Measurements from ENCODE around the gene ST6GALNAC2.
"Not testable (repeated sequence)": the region's sequence is repeated elsewhere in the genome, so short reads cannot be mapped to it uniquely, and the experiment has no call there.

Gene ST6GALNAC2

DNA sequence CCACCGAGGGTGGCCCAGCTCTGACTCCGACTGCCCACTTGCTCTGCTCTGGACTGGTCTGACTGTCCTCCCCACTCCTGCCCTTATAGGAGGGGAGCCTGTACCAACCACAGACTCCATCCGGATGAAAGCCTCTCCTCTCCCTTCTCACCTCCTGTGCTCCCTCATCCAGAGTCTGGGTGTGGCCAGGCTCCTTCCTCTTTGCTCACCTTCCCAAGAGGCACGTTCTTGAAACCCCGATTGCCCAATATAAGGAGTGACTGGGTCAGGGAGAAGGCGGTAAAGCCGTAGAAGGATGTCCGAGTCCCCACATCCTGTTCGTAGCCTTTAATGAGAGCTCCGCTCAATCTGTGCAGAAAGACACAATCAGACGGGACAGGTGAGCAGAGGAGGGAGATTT, 40.8 kb upstream of the ST6GALNAC2 start:
- DNase-seq (ENCODE audit: low spot score): no peak
- in situ Hi-C loops (cut with MboI; ENCODE audit: low pct_unique_long_range_greater_than_20kb, low sequenced_read_pairs, unreplicated experiment): no loop called here
- TF ChIP-seq, protein P1, sequence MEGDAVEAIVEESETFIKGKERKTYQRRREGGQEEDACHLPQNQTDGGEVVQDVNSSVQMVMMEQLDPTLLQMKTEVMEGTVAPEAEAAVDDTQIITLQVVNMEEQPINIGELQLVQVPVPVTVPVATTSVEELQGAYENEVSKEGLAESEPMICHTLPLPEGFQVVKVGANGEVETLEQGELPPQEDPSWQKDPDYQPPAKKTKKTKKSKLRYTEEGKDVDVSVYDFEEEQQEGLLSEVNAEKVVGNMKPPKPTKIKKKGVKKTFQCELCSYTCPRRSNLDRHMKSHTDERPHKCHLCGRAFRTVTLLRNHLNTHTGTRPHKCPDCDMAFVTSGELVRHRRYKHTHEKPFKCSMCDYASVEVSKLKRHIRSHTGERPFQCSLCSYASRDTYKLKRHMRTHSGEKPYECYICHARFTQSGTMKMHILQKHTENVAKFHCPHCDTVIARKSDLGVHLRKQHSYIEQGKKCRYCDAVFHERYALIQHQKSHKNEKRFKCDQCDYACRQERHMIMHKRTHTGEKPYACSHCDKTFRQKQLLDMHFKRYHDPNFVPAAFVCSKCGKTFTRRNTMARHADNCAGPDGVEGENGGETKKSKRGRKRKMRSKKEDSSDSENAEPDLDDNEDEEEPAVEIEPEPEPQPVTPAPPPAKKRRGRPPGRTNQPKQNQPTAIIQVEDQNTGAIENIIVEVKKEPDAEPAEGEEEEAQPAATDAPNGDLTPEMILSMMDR (IDR thresholded peaks at IDR 0.05; ENCODE audit: extremely low read depth, insufficient read depth, missing control alignments): no peak

DNA sequence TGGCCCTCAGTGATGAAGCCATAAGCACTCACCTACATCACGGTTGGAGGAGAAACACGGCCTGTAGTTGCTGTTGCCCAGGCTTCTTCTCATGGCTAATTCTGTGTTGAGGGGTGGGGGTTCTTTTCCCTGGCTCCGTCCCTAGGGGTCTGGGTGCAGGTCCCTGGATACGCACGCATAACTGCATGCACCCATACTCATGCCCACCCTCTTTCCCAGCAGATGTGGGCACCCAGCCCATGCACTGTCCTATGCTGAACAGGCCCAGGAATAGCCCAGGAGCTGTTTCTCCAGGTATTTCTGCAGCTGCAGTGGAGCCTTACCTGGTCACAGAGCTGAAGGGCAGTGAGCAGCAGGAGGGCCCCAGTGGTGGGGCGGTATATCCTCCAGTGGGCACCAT, 39.8 kb upstream of the ST6GALNAC2 start:
- no peak for DNase-seq (ENCODE audit: low spot score)

DNA sequence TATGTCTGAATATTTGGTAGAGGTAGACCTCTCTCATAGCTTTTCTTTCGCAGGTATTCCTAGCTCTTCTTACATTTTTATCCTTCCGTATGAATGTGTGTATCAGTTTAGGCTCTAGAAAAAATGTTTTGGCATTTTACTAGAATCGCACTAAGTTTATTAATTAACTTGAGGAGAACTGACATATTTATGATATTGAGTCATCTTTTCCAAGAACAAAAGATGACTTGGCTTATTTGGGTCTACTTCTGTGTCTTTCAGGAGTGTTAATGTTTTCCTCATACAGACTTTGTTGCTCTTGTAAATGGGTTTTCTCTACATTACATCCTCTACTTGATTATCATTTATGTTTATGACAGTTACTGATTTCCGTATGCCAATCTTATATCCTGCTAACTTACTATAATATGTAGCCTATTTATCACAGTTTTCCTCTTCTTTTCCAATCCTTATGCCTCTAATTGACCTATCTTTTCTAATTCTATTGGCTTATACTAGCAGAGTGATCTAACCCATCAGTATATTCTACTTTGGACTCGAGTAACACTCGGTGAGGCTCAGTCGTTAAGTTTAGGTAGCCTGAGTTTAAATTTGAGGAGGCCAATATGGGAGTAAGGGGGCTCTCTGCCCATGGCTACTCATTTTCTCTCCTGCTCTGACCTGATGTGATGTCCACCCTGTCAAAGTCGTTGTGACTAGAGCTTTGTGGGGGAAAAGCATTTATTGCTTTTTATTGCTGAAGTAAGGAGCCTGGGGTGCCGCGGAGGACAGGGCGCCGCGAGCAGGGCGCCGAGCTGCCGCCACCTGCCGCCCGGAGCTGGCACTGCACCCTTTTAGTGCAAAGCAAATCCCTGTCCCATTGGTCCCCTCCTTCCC, 37.8 kb upstream of the ST6GALNAC2 start:
- TF ChIP-seq, protein P1 (IDR thresholded peaks at IDR 0.05; ENCODE audit: extremely low read depth, insufficient read depth, missing control alignments): peak; percentile 98
- DNase-seq (ENCODE audit: low spot score): peak; percentile 87
- in situ Hi-C loops (cut with MboI; ENCODE audit: low pct_unique_long_range_greater_than_20kb, low sequenced_read_pairs, unreplicated experiment): no loop called here

More for the DNA sequence above, 39.8 kb upstream of the ST6GALNAC2 start:
- in situ Hi-C loops (cut with MboI; ENCODE audit: low pct_unique_long_range_greater_than_20kb, low sequenced_read_pairs, unreplicated experiment): no loop called here
- TF ChIP-seq, protein P1 (IDR thresholded peaks at IDR 0.05; ENCODE audit: extremely low read depth, insufficient read depth, missing control alignments): no peak

DNA sequence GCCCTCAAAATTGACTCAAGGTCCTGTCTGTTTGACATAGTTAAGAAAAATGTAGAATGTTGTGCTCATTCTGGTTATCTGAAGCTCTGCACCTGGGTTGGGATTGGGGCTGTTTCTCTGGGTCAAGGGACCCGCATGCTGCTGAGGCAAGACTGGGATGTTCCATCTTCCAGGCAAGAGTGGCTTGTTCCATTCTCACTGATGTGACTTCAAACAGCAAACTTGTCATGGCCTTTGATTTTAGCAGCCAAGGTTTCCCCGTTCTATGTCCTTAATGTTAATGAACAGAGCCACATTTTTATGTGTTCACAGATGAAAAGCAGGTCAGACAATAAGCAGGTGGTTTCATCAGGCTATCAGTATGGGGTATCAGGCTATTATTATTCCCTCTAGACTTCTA, 32.2 kb upstream of the ST6GALNAC2 start:
- in situ Hi-C loops (cut with MboI; ENCODE audit: low pct_unique_long_range_greater_than_20kb, low sequenced_read_pairs, unreplicated experiment): no loop called here
- no peak for DNase-seq (ENCODE audit: low spot score)
- TF ChIP-seq, protein P1 (IDR thresholded peaks at IDR 0.05; ENCODE audit: extremely low read depth, insufficient read depth, missing control alignments): no peak

DNA sequence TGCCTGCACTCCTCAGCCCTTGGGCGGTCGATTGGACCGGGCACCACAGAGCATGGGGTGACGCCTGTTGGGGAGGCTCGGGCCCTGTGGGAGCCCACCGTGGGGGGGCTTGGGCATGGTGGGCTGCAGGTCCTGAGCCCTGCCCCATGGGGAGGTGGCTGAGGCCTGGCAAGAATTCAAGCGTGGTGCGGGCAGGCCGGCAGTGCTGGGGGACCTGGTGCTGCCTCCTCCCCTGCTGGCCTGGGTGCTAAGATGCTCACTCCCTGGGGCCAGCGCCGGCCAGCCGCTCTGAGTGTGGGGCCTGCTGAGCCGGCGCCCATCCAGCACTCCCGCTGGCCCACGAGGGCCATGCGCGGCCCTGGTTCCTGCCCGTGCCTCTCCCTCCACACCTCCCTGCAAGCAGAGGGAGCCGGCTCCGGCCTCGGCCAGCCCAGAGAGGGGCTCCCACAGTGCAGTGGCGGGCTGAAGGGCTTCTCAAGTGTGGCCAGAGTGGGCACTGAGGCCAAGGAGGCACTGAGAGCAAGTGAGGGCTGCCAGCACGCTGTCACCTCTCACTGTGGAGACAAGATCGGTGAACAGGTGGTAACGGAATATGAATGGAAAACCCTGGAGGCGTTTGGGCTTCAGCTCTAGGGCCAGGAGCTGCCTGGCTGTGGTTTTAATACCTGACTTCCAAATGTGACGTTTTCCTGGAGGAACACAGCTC, 29.4 kb upstream of the ST6GALNAC2 start:
- no peak for DNase-seq (ENCODE audit: low spot score)
- in situ Hi-C loops (cut with MboI; ENCODE audit: low pct_unique_long_range_greater_than_20kb, low sequenced_read_pairs, unreplicated experiment): no loop called here
- TF ChIP-seq, protein P1 (IDR thresholded peaks at IDR 0.05; ENCODE audit: extremely low read depth, insufficient read depth, missing control alignments): no peak

DNA sequence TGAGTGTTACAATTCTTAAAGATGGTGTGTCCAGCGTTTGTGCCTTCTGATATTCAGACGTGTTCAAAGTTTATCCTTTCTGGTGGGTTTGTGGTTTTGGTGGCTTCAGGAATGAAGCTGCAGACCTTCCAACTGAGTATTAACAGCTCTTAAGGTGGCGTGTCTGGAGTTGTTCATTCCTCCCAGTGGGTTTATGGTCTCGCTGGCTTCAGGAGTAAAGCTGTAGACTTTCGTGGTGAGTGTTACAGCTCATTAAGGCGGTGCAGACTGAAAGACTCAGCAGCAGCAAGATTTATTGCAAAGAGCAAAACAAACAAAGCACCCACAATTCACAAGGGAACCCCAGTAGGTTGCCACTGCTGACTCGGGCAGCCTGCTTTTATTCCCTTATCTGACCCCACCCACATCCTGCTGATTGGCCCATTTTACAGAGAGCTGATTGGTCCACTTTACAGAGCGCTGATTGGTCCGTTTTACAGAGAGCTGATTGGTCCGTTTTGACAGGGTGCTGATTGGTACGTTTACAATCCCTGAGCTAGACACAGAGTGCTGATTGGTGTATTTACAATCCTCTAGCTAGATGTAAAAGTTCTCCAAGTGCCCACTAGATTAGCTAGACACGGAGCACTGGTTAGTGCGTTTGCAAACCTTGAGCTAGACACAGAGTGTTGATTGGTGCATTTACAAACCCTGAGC, 28.6 kb upstream of the ST6GALNAC2 start:
- in situ Hi-C loops (cut with MboI; ENCODE audit: low pct_unique_long_range_greater_than_20kb, low sequenced_read_pairs, unreplicated experiment); DNase-seq (ENCODE audit: low spot score): not testable (repeated sequence)
